Activated CD8-positive, alpha-beta memory T cell treated with anti-CD3 and anti-CD28 coated beads for 1 hour (primary cell): ENCODE measurements around the gene RERE.
A peak's percentile ranks its signal among the peaks of the same experiment; 100 is the strongest.

Experiments used
- DNase-seq, 2 donors: peaks; one replicate each; pipeline ENCODE4 v3.0.0-alpha.2; 2020; ENCODE audit warnings: low read depth in 1 of 2; ENCODE audit errors: extremely low read depth in 1 of 2

RERE gene

DNA sequence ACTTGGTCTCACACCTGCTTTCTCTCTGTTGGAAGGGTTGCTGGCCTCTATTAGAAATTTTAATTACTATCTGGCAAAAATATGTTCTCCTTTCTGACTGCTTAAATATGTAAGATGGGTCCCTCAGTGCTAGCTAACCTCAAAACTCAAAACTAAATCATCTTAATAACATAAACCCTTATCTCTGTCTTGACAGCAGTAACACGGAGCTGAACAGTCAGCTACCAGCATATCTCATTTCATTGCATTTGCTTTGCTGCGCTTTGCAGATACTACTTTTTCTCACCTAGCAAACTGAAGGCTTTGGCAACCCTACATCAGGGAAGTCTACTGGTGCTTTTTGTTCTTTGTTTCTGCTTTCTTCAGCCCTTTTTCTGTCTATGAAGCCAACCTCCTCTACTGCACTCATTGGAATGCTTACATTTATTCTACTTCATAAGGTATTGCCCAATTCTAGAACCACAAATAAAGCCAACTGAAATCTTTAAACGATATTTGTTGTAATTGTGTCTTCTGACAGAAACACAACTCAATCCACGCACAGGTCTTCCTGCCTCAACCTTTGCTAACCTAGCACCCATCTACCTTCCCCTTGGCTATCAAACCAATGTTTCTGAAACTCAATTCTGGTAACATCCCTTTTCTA, 95.6 kb downstream of the RERE start:
- no peak for DNase-seq

DNA sequence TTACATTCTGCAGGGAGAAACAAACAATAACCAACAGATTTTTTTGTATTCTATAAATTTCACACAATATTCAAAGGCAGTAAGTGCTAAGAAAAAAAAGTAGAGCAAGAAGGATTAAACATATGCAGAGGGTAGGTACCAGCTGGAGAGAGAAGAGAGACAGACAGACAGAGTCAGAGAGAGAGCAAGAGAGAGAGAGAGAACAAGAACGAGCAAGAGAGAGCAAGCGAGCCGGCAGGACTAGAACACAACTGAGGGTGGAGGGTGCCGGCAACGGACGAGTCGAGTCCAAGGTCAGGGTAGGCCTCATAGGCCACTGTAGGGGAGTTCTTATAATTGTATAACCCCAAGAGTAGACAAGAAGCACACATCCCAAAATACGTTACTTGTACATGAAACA, 97.1 kb downstream of the RERE start:
- DNase-seq, result no peak

DNA sequence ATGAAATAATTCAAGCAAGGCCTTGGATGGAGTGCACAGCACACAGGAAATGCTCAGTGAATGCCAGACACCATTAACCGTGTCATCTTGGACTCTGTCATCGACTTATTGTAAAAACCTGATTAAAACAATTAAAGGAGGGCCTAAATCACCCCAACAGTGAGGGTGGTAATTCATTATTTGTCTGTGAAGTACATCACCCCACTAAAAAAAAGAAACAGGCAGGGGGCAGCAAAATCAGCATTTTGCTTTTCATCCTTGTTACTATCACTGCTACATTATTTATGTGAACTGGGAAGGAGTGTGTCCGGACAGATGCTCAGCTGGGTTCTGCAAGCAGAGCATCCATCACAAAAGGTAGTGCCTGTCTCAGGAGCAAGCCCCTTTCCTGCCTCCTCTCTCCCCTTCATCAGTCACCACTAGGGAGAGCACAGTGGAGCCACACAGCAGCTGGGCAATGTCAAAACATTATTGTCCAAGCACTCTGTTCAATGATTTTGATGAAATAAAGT, 98.5 kb downstream of the RERE start:
- DNase-seq, result no peak

DNA sequence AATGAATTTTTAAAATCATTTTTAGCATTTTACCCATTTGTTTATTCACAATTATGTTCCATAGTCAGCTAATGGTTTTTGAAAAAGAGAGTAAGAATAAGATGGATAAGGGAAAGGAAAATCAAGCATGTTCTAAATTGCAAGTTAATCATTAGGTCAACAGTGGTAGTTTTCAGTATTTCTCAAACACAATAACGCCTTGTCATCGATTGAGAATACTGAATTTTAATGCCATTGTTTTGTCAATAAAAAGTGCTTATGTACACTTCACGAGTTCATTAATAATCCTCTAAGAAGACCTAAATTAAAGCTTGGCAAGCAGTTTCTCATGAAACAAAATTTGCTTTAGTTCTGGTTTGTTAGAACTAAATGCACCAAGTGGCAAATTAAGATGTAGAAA, 100.3 kb downstream of the RERE start:
- no peak for DNase-seq

DNA sequence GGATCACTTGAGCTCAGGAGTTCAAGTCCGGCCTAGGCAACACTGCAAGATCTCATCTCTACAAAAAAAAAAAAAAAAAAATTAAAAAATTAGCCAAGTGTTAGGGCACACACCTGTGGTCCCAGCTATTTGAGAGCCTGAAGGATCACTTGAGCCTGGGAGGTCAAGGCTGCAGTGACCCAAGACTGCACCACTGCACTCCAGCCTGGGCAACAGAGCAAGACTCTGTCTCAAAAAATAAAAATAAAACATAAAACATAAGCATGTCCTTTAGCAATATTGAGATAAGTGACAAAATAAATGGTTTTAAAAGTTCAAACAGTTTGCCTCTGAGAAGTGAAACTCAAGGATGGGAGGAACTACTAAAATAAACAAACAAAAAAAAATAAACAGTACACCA, 101.2 kb downstream of the RERE start:
- DNase-seq, result no peak

DNA sequence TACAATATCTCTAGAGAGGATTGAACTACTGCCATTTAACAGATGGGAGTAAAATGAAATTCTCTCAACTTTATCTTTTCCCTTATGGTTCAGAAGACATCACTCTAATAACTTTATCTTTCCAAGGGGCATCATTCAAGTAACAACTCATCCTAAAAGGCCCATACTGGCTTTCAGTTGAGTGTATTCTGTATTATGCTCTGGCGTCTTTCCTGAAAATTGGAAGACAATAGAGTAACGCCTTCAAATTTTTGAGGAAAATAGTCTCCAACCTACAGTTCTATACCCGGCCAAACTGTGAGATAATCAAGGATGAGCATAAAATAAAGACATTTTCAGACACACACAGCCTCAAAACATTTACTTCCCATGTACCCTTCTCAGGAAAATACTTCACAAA, 103.3 kb downstream of the RERE start:
- no peak for DNase-seq

DNA sequence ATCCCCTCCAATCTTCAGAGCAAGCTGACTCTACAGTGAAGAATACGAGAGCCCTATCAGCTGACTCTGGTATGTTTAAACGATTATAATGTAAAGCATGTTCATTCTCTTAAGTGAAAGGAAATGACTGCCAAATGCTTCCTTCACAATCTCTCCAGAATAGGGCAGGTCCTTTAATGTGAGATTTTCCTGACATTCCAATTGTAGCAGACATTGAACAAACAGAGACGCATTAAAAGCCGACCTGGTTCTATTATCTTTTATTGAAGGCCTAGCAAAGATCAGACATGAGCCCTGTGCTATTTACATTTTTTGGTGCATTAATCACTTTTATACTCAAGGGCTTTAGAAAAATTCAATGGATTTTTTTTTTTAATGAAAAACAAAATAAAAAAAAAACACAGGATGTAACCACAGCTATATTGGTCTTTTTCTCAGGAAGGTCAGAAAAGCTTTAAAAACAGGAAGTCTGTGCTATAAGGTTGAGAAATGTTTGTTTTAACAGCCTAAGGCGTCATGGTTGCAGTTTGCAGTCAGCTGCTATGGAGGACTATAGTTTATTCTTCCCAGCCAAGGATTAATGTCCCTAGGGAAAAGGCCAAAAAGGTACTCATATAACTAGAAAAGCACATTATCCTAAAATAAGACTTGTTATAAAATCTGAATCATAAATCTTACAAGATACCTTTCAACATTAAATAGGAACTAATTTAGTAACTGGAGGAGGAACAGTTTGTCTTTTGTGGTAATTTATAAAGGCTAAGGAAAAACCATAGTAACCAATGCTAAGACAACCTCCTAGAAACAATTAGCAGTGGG, 104.8 kb downstream of the RERE start:
- DNase-seq, result no peak

DNA sequence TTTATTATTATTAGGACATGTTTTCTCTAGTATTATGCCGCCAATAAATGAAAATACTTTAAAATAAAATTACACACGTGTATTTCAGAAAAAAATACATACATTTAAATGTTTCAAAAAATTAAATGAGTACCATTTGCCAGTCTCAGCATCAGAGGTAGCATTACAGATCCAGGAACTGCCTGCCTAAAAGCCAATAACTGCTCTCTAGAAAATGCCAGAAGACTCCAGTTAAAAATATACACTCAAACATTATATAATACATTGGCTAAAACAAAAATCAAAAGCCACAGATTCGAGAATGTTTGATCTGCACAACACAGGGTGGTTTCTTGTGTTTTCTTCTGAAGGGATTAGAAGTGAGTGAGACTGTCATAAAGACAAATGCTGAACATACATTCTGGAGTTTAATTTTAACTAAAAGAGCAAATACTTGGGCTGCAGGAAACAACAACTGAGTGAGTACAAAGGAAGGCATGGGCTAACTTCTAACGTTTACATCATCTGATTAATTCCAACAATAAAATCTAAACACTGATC, 105.5 kb downstream of the RERE start:
- DNase-seq, result no peak

DNA sequence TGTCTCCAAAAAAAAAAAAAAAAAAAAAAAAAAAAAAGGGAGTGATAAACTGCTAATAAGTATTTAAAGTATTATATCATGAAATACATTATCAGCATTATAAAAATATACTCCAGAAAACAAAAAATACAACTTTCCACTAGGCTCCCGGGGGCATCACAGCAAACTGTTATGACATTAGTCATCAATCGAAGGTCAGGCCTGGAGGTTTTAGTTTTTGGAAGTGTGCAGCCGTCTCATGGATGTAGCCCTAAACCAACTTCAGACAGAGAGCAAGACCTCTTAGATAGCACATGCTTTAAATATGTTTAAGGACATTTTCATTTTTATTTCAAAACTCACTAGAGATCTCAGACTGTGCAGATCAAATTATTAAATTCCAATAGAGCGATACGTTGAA, 106.3 kb downstream of the RERE start:
- no peak for DNase-seq

DNA sequence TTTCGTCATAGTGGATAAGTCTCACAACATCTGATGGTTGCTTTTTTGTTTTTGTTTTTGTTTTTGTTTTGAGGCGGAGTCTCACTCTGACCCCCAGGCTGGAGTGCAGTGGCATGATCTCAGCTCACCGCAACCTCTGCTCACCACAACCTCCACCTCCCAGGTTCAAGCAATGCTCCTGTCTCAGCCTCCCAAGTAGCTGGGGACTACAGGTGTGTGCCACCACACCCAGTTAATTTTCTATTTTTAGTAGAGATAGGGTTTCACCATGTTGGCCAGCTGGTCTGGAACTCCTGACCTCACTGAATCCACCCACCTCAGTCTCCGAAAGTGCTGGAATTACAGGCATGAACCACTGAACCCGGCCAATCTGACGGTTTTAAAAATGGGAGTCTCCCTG, 109.2 kb downstream of the RERE start:
- no peak for DNase-seq

DNA sequence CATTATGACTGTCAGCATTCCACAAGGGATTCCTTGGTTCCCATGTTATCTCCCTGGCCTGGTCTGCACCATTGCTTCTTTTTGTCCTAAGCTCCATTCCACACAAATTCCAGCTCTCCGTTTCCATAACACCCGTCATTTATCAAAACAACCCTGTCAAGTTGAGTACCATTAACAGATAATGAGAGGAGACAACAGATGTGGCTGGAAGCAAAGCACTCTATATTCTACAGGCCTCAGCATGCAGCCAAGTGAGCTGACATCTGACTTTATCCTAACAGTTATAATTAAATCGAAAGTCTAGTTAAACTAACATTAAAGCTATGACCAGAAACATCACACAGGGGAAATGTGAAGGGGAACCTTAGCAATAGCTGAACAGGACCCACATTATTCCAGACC, 110.4 kb downstream of the RERE start:
- no peak for DNase-seq

DNA sequence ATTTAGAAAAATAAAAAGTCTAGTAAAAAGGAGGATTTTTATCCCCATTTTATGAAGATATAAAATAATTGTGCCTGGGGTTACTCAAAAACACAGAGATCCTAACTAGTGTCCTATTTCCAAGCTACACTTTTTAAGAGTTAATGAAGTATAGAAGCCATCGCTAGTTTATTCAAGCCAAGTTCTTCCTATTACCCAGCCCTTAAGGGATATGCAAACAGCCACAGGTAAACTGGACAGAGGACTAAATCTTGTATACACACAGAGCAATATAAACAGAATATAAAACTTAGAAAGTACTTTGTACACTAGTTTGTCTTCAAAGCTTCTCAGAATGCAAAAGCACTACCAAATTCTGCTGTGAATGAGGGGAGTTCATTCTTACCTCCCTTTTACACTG, 111.1 kb downstream of the RERE start:
- no peak for DNase-seq

DNA sequence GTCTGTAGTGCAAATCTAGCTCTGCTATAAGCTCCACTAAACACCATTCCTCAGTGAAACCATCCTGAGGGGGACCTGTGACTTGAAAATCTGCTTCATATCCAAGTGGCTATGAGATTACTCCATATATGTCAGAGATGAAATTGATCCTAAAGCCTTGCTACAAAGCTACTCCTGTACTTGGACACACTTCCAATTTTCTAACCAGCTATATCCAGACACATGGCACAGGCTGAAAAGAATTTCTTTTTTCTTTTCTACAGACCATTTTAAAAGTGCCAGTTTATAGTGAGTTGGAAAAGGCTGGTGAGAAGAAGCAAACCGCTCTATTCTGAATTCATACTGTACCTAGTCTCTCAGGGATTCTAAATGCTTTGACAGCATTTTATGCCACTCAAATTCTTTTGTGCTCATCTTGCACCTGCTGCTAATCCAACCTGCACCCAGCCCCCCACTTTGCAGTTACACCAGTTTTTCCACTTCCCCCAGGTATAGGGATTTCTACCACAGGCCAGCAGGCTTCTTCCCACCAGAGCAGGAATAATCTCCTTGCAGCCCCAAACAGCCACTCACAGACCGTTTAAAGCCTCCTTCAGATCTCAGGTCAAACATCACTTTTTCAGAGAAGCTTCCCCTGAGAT, 112.5 kb downstream of the RERE start:
- no peak for DNase-seq

DNA sequence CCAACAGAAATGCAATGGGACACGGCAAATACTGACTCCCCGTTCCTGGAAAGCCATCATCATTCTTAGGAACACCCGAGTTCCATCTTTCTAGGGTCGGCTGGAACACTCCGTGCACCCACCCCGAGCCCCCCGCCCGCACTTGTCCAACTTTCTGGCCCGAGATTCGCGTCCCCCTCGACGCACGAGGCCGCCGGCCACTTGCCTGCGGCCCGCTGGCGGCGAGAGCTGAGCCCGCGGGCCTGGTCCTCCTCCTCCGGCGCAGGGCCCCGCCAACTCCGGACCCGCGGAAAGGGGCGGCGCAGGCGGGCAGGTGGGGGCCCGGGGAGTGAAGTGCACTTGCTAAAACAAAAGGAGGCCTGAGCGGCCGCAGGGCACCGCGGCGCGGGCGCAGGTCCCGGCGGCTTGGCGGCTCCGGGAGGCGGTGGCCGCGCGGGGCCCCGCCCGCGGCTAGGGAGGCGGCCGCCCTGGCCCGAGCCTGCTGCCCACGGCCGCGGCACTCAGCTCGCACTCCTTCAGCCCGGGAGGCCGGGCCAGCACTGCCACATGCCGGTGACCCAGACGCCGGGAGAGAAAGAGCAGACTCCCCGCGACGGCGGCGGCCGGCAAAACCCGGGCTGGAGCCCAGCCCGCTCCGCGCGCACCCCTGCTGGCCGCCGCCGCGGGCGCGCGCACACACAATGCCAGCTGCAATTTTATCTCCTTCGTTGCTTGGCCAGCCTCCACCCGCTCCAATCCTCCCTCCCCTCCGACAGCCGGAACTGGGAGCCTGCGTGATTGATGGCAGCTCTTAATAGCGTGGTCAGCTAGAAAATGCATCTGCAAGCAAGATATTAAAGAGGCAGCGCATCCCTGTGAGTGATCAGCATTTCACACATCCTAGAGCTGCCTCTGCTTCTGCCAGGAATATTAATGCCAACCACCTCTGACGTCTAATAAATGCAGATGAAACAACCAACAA, 114.3 kb downstream of the RERE start:
- DNase-seq, result peak in 1 of 2 donors; percentile 23

DNA sequence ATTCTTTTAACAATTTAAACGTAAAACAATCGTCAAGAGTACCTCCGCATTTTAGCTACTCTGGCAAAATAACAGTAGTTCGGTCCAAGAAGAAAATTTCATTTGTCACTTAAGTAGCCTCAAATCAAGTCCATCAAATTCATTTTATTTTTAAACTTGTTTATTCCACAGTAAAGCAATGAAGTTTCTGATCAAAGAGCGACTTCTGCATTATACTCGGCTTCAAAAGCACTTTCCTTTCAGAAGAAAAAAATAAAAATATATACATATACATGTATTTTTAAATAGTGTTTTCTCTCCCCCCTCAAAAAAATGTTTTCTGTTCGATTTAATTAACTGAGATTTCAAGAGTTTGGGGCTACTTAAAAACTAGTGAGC, 115.0 kb downstream of the RERE start:
- no peak for DNase-seq

DNA sequence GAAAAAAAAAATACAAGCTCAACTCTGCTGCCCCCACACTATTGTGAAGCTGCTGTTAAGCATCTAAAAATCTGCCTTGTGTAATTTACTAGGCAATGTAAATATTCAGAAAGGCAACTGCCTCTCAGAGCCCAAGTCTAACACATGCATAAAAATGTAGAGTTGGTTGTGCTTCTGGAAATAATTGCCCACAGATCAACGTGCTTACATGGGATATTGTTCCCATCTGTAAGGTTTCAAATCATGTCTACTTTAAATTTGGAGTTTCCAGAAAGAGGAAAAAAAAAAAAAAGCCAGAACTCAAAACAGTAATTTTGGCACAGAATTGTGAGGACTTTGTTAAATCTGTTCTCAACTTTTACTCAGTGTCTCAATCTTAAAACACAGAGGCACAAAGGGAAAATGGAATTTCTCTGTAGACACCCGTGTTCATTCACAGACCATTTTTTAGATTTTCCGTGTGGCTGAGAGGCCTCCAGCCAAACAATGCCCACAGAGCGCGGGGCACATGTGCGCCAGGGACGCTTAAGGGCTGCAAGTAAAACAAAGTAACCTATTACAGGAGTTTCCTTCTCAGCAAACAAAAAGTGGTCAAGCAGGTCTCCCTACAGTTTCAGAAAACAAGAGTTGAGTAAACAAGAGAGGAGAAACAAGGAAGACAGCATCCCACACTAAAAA, 115.5 kb downstream of the RERE start:
- DNase-seq, result no peak

DNA sequence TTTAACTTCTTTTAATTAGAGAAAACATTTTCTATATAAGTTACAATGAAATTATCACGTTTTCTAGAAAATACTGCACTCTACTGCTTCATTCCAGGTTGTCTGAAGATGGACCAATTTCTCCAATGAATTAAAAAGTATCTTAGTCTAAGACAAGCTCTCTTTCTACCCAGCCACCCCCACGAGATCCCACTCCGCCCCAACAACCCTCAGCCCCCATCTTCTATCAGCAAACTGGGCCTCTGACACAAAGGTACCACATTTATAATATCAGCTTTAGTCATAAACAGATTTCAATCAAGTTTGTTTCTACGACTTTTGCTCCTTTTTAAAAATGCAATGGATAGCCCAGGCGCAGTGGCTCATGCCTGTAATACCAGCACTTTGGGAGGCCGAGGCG, 117.8 kb downstream of the RERE start:
- DNase-seq, result no peak

DNA sequence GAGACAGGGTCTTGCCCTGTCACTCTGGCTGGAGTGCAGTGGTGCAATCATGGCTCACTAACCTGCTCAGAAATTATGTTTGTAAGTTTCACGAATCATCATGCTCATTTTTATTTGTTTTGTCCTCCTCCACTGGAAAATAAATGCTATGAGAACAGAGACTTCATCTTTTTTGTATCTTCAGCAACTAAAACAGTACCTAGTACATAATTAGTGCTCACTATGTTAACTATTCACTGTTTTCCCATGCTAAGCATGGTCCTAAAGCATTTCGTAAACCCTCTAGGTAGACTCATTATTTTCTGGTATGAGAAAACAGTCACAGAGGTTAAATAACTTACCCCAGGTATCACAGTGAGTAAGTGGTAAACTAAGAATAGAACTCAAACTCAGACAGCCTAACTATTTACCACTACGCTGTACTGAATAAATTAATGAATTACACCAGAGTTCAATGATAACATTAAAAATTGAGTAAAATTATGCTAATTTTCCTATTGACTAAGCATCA, 118.4 kb downstream of the RERE start:
- no peak for DNase-seq

DNA sequence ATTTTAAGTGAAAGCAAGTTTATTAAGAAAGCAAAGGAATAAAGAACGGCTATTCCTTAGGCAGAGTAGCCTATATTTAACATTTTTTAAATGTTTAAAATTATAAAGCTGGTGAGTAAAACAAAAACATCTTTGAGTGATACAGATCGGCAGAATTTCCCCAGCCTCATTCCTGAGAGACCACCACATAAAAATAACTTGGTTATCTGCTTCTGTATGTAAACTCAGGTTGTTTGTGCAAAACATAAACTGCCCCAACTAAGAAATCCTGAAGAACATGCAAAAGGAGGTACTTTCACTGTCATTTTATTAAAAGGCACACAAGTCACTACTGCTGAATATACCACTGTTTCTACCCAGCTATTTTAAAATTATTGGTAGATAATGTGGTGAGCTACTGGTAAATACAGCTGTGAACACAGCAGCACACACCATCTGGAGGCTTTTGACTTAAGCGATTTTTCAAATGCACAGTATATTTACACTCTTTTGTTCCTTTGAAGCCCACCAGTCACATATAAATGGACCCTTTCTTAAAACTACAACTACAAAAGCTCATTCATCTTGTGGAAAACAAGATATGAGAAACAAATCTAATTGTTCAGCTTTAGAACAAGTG, 119.3 kb downstream of the RERE start:
- no peak for DNase-seq
